Endothelial cell of umbilical vein (primary cell): ENCODE results near the gene DTNA.
"Not testable (repeated sequence)": the region's sequence is repeated elsewhere in the genome, so short reads cannot be mapped to it uniquely, and the experiment has no call there.

Source experiments
- CTCF ChIP-seq, 2 donors: IDR thresholded peaks; 1 replicate in 1 of 2; 2 replicates in 1 of 2; pipeline ENCODE4 v1.5.1; 2011; ENCODE audit warnings: low read length in 2 of 2, mild to moderate bottlenecking in 2 of 2, moderate library complexity in 2 of 2, control low read depth in 1 of 2, inconsistent platforms in 1 of 2, low read depth in 1 of 2; ENCODE audit not compliant: insufficient read depth in 1 of 2; ENCODE audit errors: extremely low read depth in 1 of 2
- EZH2 ChIP-seq: IDR thresholded peaks from 2 replicates; pipeline ENCODE4 v1.6.1; 2012; ENCODE audit warnings: borderline replicate concordance, low read depth, mild to moderate bottlenecking, moderate library complexity, low read length, inconsistent platforms; ENCODE audit not compliant: severe bottlenecking
- GATA2 ChIP-seq: IDR thresholded peaks from 2 replicates; pipeline ENCODE4 v1.7.0; 2011; ENCODE audit warnings: low read depth, mild to moderate bottlenecking, moderate library complexity, mixed read lengths, low read length; ENCODE audit not compliant: insufficient read length, insufficient read depth

- TF ChIP-seq CTCF (IDR thresholded peaks at IDR 0.05; ENCODE audit: extremely low read depth in 1 of 2, insufficient read depth in 1 of 2, low read depth in 1 of 2, low read length in 2 of 2); EZH2; GATA2: not testable (repeated sequence)
These were observed 206.4 kb downstream of the DTNA start for GRCh38 chr18:34916539-34916938.
